Glutamatergic neuron (in vitro differentiated cells): ENCODE data around the gene NR4A3. TPM values are rescaled to one million over a fixed set of nuclear protein-coding genes. Genes with fewer than 3 reads are reported as not detected.

Source experiments
- DNase-seq: peaks from one replicate; pipeline ENCODE4 v3.0.0; 2022
- H3K27ac Mint-ChIP-seq: one replicate; pipeline ENCODE4 v1.8.0; 2020; ENCODE audit warnings: mild to moderate bottlenecking, mixed read lengths, inconsistent platforms; ENCODE audit not compliant: unreplicated experiment
- H3K27me3 Mint-ChIP-seq: one replicate; pipeline ENCODE4 v1.8.0; 2020; ENCODE audit warnings: mild to moderate bottlenecking, moderate library complexity, mixed read lengths, inconsistent platforms; ENCODE audit not compliant: unreplicated experiment
- H3K36me3 Mint-ChIP-seq: one replicate; pipeline ENCODE4 v1.8.0; 2020; ENCODE audit warnings: mild to moderate bottlenecking, mixed read lengths, inconsistent platforms; ENCODE audit not compliant: unreplicated experiment
- H3K4me1 Mint-ChIP-seq: one replicate; pipeline ENCODE4 v1.8.0; 2020; ENCODE audit warnings: mild to moderate bottlenecking, low read depth, mixed read lengths, inconsistent platforms; ENCODE audit not compliant: unreplicated experiment
- H3K4me3 Mint-ChIP-seq: one replicate; pipeline ENCODE4 v1.8.0; 2020; ENCODE audit warnings: mild to moderate bottlenecking, mixed read lengths, inconsistent platforms; ENCODE audit not compliant: unreplicated experiment
- H3K9me3 Mint-ChIP-seq: one replicate; pipeline ENCODE4 v1.8.0; 2020; ENCODE audit warnings: mild to moderate bottlenecking, moderate library complexity, mixed read lengths, inconsistent platforms; ENCODE audit not compliant: unreplicated experiment
- total RNA-seq: library from RNA; stranded (reverse); fragmentation: NEBNext Ultra II Directional; extraction: Animal tissue kit (Norgen Biotek cat#: 25700); gene quantifications from one replicate; pipeline ENCODE4 v1.2.1, GENCODE V29; 2021; ENCODE audit not compliant: unreplicated experiment
- TF ChIP-seq, protein P1 (sequence below): fragments of 200-600 bp; sonication (generic); IDR thresholded peaks from one replicate; pipeline ENCODE4 v1.5.0; 2021; ENCODE audit not compliant: partially characterized antibody, unreplicated experiment

The NR4A3 gene
- total RNA-seq, 1 donor from 2014 or later, result 4.1 TPM

DNA sequence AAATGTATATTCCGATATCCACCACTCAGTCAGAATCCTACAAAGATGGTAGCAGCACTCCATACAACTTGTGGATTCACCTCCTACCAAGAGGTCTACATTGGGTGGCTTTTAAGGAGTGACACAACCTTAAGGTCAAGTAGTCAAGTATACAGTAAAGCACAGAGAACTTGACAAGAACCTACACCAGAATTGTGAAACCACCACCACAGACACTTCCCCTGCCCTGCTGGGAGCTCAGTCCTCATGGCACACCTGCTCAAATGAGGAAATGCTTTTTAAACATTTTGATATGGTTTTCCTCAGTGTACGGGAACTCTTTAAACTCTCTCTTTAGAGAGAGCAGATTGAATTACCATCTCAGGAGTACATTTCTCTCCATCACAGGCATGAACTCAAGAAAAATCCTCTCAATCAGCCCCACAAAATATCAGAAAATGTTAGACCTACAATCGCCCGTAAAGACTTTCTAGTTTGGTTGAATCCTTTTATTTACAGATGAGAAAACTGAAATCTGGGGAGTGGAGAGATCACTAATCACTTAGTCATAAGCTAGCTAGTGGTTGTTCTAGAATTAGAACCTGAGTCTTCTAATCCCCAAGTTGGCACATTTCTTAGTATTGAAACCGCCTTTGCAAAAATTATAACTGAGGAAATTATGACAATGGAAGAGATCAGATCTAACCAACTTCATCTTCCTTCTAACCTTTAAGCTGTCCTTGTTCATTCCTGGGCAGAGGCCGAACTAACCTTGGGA is 38.5 kb upstream of the NR4A3 start:
- Mint-ChIP-seq H3K9me3 (peaks cover 2% of the 10 kb centered on the region), H3K27me3 (no peaks in the 10 kb centered on the region), H3K27ac (no peak overlapping the region), H3K36me3 (no peaks in the 10 kb centered on the region), H3K4me1 (peaks cover 7% of the 10 kb centered on the region), H3K4me3 (no peak overlapping the region)
- TF ChIP-seq, protein P1, sequence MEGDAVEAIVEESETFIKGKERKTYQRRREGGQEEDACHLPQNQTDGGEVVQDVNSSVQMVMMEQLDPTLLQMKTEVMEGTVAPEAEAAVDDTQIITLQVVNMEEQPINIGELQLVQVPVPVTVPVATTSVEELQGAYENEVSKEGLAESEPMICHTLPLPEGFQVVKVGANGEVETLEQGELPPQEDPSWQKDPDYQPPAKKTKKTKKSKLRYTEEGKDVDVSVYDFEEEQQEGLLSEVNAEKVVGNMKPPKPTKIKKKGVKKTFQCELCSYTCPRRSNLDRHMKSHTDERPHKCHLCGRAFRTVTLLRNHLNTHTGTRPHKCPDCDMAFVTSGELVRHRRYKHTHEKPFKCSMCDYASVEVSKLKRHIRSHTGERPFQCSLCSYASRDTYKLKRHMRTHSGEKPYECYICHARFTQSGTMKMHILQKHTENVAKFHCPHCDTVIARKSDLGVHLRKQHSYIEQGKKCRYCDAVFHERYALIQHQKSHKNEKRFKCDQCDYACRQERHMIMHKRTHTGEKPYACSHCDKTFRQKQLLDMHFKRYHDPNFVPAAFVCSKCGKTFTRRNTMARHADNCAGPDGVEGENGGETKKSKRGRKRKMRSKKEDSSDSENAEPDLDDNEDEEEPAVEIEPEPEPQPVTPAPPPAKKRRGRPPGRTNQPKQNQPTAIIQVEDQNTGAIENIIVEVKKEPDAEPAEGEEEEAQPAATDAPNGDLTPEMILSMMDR, result no peak
- DNase-seq, result no peak

DNA sequence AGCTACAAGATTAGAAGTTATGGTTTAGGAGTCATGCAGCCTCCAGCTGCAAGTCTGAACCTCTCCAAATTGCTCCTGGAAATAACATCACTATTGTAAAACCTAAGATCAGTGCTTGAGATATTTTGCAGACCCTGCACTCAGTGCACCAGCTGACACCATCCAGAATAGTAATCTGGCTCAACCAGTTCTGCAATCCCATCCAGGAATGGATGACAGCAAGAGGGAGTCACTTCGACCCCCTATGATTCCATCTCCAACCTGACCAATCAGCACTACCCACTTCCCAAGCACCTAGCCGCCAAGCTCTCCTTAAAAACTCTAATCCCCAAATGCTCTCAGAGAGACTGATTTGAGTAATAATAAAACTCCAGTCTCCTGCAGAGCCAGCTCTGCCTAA is 37.9 kb upstream of the NR4A3 start:
- TF ChIP-seq, protein P1, result no peak
- DNase-seq, result no peak
- H3K27me3 Mint-ChIP-seq, result no peaks in the 10 kb centered on the region
- H3K36me3 Mint-ChIP-seq, result no peaks in the 10 kb centered on the region
- H3K9me3 Mint-ChIP-seq, result peaks cover 2% of the 10 kb centered on the region
- no peak overlapping the region for H3K27ac Mint-ChIP-seq
- H3K4me1 Mint-ChIP-seq, result peaks cover 6% of the 10 kb centered on the region
- no peak overlapping the region for H3K4me3 Mint-ChIP-seq

DNA sequence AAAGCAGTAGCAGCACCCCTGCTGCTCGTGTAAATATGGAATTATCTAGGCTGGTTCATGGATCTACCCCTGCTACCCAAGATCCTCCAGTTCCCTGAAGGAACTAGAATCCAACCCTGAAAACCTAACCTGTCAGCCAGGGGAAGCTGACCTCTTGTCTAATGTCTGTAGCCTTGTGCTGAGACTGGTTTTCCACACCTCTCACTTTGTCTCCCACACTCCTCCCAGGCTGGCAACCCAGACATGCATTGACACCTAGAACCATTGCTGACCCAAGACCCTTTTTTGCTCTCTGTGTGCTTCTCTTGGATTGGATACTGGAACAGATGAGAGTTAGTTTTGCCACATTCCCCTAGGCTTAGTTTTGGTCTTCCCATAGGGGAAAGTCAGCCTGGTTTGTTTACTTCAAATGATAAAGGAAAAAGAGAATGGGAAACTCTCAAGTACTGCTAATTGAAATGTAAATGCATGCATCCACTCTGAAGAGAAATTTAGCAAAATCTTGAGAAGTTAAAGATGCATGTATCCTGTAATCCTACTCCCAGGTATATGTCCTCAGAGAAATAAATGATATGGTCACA is 36.6 kb upstream of the NR4A3 start:
- Mint-ChIP-seq H3K27ac (no peak overlapping the region), H3K27me3 (no peaks in the 10 kb centered on the region), H3K9me3 (peaks cover 3% of the 10 kb centered on the region), H3K4me1 (no peaks in the 10 kb centered on the region), H3K4me3 (no peak overlapping the region), H3K36me3 (no peaks in the 10 kb centered on the region)
- TF ChIP-seq, protein P1, result no peak
- DNase-seq, result no peak

DNA sequence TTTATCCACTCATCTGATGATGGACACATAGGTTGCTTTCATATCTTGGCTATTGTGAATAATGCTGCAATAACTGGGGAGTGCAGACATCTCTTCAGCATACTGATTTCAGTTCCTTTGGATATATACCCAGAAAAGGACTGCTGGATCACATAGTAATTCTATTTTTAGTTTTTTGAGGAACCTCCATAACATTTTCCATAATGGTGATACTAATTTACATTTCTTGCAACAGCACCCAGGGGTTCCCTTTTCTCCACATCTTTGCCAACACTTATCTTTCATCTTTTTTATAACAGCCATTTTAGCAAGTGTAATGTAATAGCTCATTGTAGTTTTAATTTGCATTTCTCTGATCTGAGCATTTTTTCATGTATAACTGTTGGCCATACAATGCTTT is 34.1 kb upstream of the NR4A3 start:
- H3K4me1 Mint-ChIP-seq, result no peaks in the 10 kb centered on the region
- no peaks in the 10 kb centered on the region for H3K27me3 Mint-ChIP-seq
- no peak for DNase-seq
- TF ChIP-seq, protein P1, result no peak
- no peak overlapping the region for H3K4me3 Mint-ChIP-seq
- no peak overlapping the region for H3K27ac Mint-ChIP-seq
- no peaks in the 10 kb centered on the region for H3K36me3 Mint-ChIP-seq
- peaks cover 3% of the 10 kb centered on the region for H3K9me3 Mint-ChIP-seq

DNA sequence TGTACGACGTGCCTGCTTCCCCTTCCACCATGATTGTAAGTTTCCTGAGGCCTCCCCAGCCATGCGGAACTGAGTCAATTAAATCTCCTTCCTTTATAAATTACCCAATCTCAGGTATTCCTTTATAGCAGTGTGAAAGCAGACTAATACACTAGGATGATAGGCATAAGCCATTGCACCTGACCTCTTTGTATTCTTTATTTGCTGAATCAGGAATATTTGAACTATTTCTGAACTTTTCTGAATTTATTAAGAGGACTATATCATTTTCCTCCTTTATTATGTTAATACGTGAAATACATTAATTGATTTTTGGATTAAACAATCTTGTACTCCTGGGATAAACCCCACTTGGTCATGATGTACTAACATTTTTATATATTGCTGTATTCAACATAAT is 28.2 kb upstream of the NR4A3 start:
- peaks cover 1% of the 10 kb centered on the region for H3K9me3 Mint-ChIP-seq
- H3K27ac Mint-ChIP-seq, result no peak overlapping the region
- TF ChIP-seq, protein P1, result no peak
- H3K4me1 Mint-ChIP-seq, result no peaks in the 10 kb centered on the region
- H3K27me3 Mint-ChIP-seq, result no peaks in the 10 kb centered on the region
- H3K36me3 Mint-ChIP-seq, result no peaks in the 10 kb centered on the region
- no peak for DNase-seq
- H3K4me3 Mint-ChIP-seq, result no peak overlapping the region
